ENCODE results near the gene TLR4. TPM values are rescaled to one million over a fixed set of nuclear protein-coding genes. Genes with fewer than 3 reads are reported as not detected.

Gene TLR4
- total RNA-seq, 1 donor from 2014 or later = 9.1 TPM

GRCh38 chr9:117752894-117753293 lies 48.7 kb downstream of the TLR4 start:
- DNase-seq (ENCODE audit: low read depth) (no peak), FAIRE-seq (no peak)
- no peak overlapping the region for H3K27ac Mint-ChIP-seq (ENCODE audit: unreplicated experiment)
- no peaks in the 10 kb centered on the region for H3K27me3 ChIP-seq (ENCODE audit: insufficient read depth, low read length)
- H2AFZ ChIP-seq (ENCODE audit: low read depth, low read length) = no peak overlapping the region
- no peaks in the 10 kb centered on the region for H3K79me2 ChIP-seq (ENCODE audit: insufficient read depth, low read length)
- H3K9me3 Mint-ChIP-seq (ENCODE audit: unreplicated experiment) = no peaks in the 10 kb centered on the region
- H3K4me1 ChIP-seq (ENCODE audit: insufficient read depth, low read length) = no peaks in the 10 kb centered on the region
- no peaks in the 10 kb centered on the region for H3K9me3 ChIP-seq (ENCODE audit: insufficient read depth, low read depth, low read length)
- peaks cover 17% of the 10 kb centered on the region for H3K27me3 Mint-ChIP-seq (ENCODE audit: low read depth, unreplicated experiment)
- no peak overlapping the region for H3K27ac ChIP-seq (ENCODE audit: low read depth, low read length)
- no peaks in the 10 kb centered on the region for H4K20me1 ChIP-seq (ENCODE audit: insufficient read depth, low read length)
- H3K36me3 Mint-ChIP-seq (ENCODE audit: low read depth, unreplicated experiment) = no peaks in the 10 kb centered on the region
- H3K36me3 ChIP-seq (ENCODE audit: insufficient read depth, low read length) = no peaks in the 10 kb centered on the region
- no peak overlapping the region for H3K9ac ChIP-seq (ENCODE audit: low read length)
- no peak overlapping the region for H3K4me3 ChIP-seq (ENCODE audit: insufficient read depth, low read depth, low read length)
- no peaks in the 10 kb centered on the region for H3K4me1 Mint-ChIP-seq (ENCODE audit: low read depth, unreplicated experiment)
- H3K4me3 Mint-ChIP-seq (ENCODE audit: unreplicated experiment) = no peak overlapping the region
- no peak for TF ChIP-seq CTCF (IDR thresholded peaks at IDR 0.05; ENCODE audit: insufficient read depth, low read depth, low read length)
- no peak for TF ChIP-seq EZH2 (IDR thresholded peaks at IDR 0.05; ENCODE audit: insufficient read depth, low read length)
- no peak overlapping the region for H3K4me2 ChIP-seq (ENCODE audit: low read length)

- H3K36me3 Mint-ChIP-seq (ENCODE audit: low read depth, unreplicated experiment) = no peaks in the 10 kb centered on the region
- H3K4me1 Mint-ChIP-seq (ENCODE audit: low read depth, unreplicated experiment) = peaks cover under 1% of the 10 kb centered on the region
- TF ChIP-seq CTCF (IDR thresholded peaks at IDR 0.05; ENCODE audit: insufficient read depth, low read depth, low read length) = no peak
- no peak for TF ChIP-seq EZH2 (IDR thresholded peaks at IDR 0.05; ENCODE audit: insufficient read depth, low read length)
- Histone ChIP-seq H3K27me3 (ENCODE audit: insufficient read depth, low read length) (no peaks in the 10 kb centered on the region), H3K4me1 (ENCODE audit: insufficient read depth, low read length) (peaks cover 3% of the 10 kb centered on the region), H3K4me2 (ENCODE audit: low read length) (no peak overlapping the region), H3K27ac (ENCODE audit: low read depth, low read length) (no peak overlapping the region), H3K36me3 (ENCODE audit: insufficient read depth, low read length) (no peaks in the 10 kb centered on the region), H3K4me3 (ENCODE audit: insufficient read depth, low read depth, low read length) (no peak overlapping the region), H3K9ac (ENCODE audit: low read length) (no peak overlapping the region), H3K79me2 (ENCODE audit: insufficient read depth, low read length) (no peaks in the 10 kb centered on the region), H4K20me1 (ENCODE audit: insufficient read depth, low read length) (no peaks in the 10 kb centered on the region), H2AFZ (ENCODE audit: low read depth, low read length) (no peak overlapping the region), H3K9me3 (ENCODE audit: insufficient read depth, low read depth, low read length) (no peaks in the 10 kb centered on the region)
- FAIRE-seq (no peak), DNase-seq (ENCODE audit: low read depth) (no peak)
- H3K9me3 Mint-ChIP-seq (ENCODE audit: unreplicated experiment) = no peaks in the 10 kb centered on the region
- no peak overlapping the region for H3K27ac Mint-ChIP-seq (ENCODE audit: unreplicated experiment)
- no peak overlapping the region for H3K4me3 Mint-ChIP-seq (ENCODE audit: unreplicated experiment)
- H3K27me3 Mint-ChIP-seq (ENCODE audit: low read depth, unreplicated experiment) = peaks cover 8% of the 10 kb centered on the region
Observed at GRCh38 chr9:117757561-117758190, 53.5 kb downstream of the TLR4 start.

GRCh38 chr9:117763314-117763713 lies 59.1 kb downstream of the TLR4 start:
- DNase-seq (ENCODE audit: low read depth) (peak; percentile 20), FAIRE-seq (peak; percentile 37)
- H3K27ac Mint-ChIP-seq (ENCODE audit: unreplicated experiment) = no peak overlapping the region
- Histone ChIP-seq H3K79me2 (ENCODE audit: insufficient read depth, low read length) (no peaks in the 10 kb centered on the region), H3K36me3 (ENCODE audit: insufficient read depth, low read length) (no peaks in the 10 kb centered on the region), H4K20me1 (ENCODE audit: insufficient read depth, low read length) (no peaks in the 10 kb centered on the region), H3K4me1 (ENCODE audit: insufficient read depth, low read length) (peaks cover 15% of the 10 kb centered on the region), H3K9me3 (ENCODE audit: insufficient read depth, low read depth, low read length) (no peaks in the 10 kb centered on the region), H3K27ac (ENCODE audit: low read depth, low read length) (no peak overlapping the region), H3K27me3 (ENCODE audit: insufficient read depth, low read length) (no peaks in the 10 kb centered on the region), H3K9ac (ENCODE audit: low read length) (no peak overlapping the region), H3K4me2 (ENCODE audit: low read length) (peak overlapping the region; percentile 62), H3K4me3 (ENCODE audit: insufficient read depth, low read depth, low read length) (no peak overlapping the region), H2AFZ (ENCODE audit: low read depth, low read length) (no peak overlapping the region)
- no peaks in the 10 kb centered on the region for H3K36me3 Mint-ChIP-seq (ENCODE audit: low read depth, unreplicated experiment)
- no peaks in the 10 kb centered on the region for H3K27me3 Mint-ChIP-seq (ENCODE audit: low read depth, unreplicated experiment)
- H3K4me3 Mint-ChIP-seq (ENCODE audit: unreplicated experiment) = no peak overlapping the region
- no peaks in the 10 kb centered on the region for H3K9me3 Mint-ChIP-seq (ENCODE audit: unreplicated experiment)
- H3K4me1 Mint-ChIP-seq (ENCODE audit: low read depth, unreplicated experiment) = peaks cover 10% of the 10 kb centered on the region
- TF ChIP-seq CTCF (IDR thresholded peaks at IDR 0.05; ENCODE audit: insufficient read depth, low read depth, low read length) (no peak), EZH2 (IDR thresholded peaks at IDR 0.05; ENCODE audit: insufficient read depth, low read length) (no peak)
